Activated CD8-positive, alpha-beta T cell treated with anti-CD3 and anti-CD28 coated beads for 36 hours (primary cell): ENCODE measurements around the gene MCU. TPM values are rescaled to one million over a fixed set of nuclear protein-coding genes. Genes with fewer than 3 reads are reported as not detected.
A peak's percentile ranks its signal among the peaks of the same experiment; 100 is the strongest.

ENCODE experiments used
- ATAC-seq: fragments of 200-7000 bp; cut with Tn5 transposase; one replicate; pipeline ENCODE4 v1.10.0; 2021; ENCODE audit warnings: mild to moderate bottlenecking, moderate library complexity
- CTCF ChIA-PET: fragments of 350-600 bp; sonication (Branson Sonifier 250); formaldehyde crosslinking; loops from one replicate; lab custom pipeline; 2021; ENCODE audit warnings: antibody characterized with exemption; lab: Charles Lee
- POLR2A ChIA-PET: fragments of 350-600 bp; sonication (Branson Sonifier 250); formaldehyde crosslinking; loops from one replicate; lab custom pipeline; 2021; ENCODE audit warnings: antibody characterized with exemption; lab: Charles Lee
- DNase-seq: peaks from one replicate; pipeline ENCODE4 v3.0.0-alpha.2; 2020
- H3K27ac Mint-ChIP-seq: one replicate; pipeline ENCODE4 v1.8.0; 2021; ENCODE audit warnings: mild to moderate bottlenecking, mixed read lengths
- H3K27me3 Mint-ChIP-seq: one replicate; pipeline ENCODE4 v1.8.0; 2021; ENCODE audit warnings: mixed read lengths
- H3K36me3 Mint-ChIP-seq: one replicate; pipeline ENCODE4 v1.8.0; 2021; ENCODE audit warnings: low read depth, mixed read lengths
- H3K4me1 Mint-ChIP-seq: one replicate; pipeline ENCODE4 v1.8.0; 2021; ENCODE audit warnings: low read depth, mixed read lengths
- H3K4me3 Mint-ChIP-seq: one replicate; pipeline ENCODE4 v1.8.0; 2021; ENCODE audit warnings: mild to moderate bottlenecking, moderate library complexity, mixed read lengths
- H3K9me3 Mint-ChIP-seq: one replicate; pipeline ENCODE4 v1.8.0; 2021; ENCODE audit warnings: mixed read lengths
- intact Hi-C: fragments of 100-400 bp; cut with micrococcal nuclease; formaldehyde crosslinking; loops from one replicate; pipeline ENCODE4 v1.10.0; 2022
- total RNA-seq, 2 experiments: library from RNA; stranded (reverse); gene quantifications; one replicate each; pipeline ENCODE4 v1.2.3, GENCODE V29; 2021
- TF ChIP-seq, protein P1 (sequence below): fragments of 200-600 bp; IDR thresholded peaks from one replicate; pipeline ENCODE4 v1.8.0; 2022; ENCODE audit warnings: antibody characterized with exemption, mild to moderate bottlenecking

MCU gene
- total RNA-seq, 2 experiments from 2014 or later: 17.1 to 18.3 TPM

DNA sequence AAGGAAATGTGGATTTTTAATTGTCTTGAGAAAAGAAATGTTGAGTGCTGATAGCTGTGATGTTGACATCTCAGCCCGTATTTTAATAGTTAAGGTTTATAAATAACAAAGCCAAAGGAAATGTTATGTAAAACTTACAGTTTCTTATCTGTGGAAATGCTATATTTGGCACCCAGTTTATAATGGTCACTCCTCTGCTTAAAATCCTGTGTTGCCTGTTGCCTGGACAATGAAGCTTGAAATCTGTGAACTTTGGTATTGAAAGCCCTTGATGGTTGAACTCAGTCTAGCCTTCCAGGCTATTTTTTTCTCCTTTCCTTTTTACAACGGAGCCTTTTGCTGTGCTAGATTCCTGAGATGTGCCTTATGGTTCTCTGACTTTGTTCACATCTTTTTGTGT, 46.5 kb downstream of the MCU start:
- Mint-ChIP-seq H3K27me3 (no peaks in the 10 kb centered on the region), H3K4me3 (no peak overlapping the region), H3K4me1 (peaks cover 11% of the 10 kb centered on the region), H3K27ac (no peak overlapping the region), H3K36me3 (no peaks in the 10 kb centered on the region), H3K9me3 (no peaks in the 10 kb centered on the region)
- intact Hi-C loops: no loop called here
- DNase-seq: no peak
- no peak for ATAC-seq
- CTCF ChIA-PET: interaction anchor here (0.8 kb wide), 1 partner anchor 172 kb away, joined by 3 read pairs; no protein-coding TSS in a partner anchor
- TF ChIP-seq, protein P1, sequence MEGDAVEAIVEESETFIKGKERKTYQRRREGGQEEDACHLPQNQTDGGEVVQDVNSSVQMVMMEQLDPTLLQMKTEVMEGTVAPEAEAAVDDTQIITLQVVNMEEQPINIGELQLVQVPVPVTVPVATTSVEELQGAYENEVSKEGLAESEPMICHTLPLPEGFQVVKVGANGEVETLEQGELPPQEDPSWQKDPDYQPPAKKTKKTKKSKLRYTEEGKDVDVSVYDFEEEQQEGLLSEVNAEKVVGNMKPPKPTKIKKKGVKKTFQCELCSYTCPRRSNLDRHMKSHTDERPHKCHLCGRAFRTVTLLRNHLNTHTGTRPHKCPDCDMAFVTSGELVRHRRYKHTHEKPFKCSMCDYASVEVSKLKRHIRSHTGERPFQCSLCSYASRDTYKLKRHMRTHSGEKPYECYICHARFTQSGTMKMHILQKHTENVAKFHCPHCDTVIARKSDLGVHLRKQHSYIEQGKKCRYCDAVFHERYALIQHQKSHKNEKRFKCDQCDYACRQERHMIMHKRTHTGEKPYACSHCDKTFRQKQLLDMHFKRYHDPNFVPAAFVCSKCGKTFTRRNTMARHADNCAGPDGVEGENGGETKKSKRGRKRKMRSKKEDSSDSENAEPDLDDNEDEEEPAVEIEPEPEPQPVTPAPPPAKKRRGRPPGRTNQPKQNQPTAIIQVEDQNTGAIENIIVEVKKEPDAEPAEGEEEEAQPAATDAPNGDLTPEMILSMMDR: no peak
- POLR2A ChIA-PET: no interaction called here

DNA sequence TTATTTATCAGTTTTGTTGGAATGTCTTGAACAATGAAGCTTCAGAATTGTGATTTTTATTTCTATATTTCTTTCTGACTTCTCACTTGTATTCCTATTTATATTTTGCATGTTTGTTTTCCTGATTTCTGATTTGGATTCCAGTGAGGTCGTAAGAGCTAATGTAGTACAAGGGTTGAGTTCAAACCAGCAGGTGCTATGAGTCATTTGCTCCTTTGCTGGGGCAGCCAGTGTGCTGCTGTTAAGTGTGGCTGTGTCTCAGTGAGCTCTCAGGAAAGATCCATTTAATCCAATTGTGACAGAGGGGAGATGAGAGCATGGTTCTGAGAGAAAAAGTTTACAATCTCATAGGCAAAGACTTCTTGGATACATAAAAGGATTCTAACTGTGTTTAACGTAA, 48.6 kb downstream of the MCU start:
- DNase-seq: peak; percentile 15
- CTCF ChIA-PET: no interaction called here
- H3K27me3 Mint-ChIP-seq: no peaks in the 10 kb centered on the region
- peaks cover 11% of the 10 kb centered on the region for H3K4me1 Mint-ChIP-seq
- no peak overlapping the region for H3K4me3 Mint-ChIP-seq
- peak; percentile 45 for ATAC-seq
- POLR2A ChIA-PET: interaction anchor here (0.6 kb wide), 1 partner anchor 39 kb away, joined by 4 read pairs; no protein-coding TSS in a partner anchor
- TF ChIP-seq, protein P1: no peak
- H3K27ac Mint-ChIP-seq: no peak overlapping the region
- no peaks in the 10 kb centered on the region for H3K9me3 Mint-ChIP-seq
- no peaks in the 10 kb centered on the region for H3K36me3 Mint-ChIP-seq
- intact Hi-C loops: no loop called here

DNA sequence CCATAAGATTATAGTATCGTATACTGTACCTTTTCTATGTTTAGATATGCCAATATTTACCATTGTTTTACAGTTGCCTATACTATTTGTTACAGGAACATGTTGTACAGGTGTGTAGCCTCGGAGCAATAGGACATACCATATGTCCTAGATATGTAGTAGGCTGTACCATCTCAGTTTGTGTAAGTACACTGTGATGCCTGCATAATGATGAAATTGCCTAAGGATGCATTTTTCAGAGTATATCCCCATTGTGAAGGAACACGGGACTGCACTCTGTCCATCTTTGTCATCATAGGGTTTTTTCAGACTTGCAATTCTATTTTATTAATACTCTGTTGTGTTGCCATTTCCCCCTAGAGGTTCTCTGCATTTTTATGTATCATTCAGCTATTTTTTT, 50.1 kb downstream of the MCU start:
- intact Hi-C loops: no loop called here
- DNase-seq (no peak), ATAC-seq (no peak)
- POLR2A ChIA-PET: no interaction called here
- H3K9me3 Mint-ChIP-seq: no peaks in the 10 kb centered on the region
- no peaks in the 10 kb centered on the region for H3K36me3 Mint-ChIP-seq
- H3K27ac Mint-ChIP-seq: no peak overlapping the region
- H3K4me3 Mint-ChIP-seq: no peak overlapping the region
- no peaks in the 10 kb centered on the region for H3K27me3 Mint-ChIP-seq
- TF ChIP-seq, protein P1: no peak
- H3K4me1 Mint-ChIP-seq: peaks cover 4% of the 10 kb centered on the region
- CTCF ChIA-PET: no interaction called here

DNA sequence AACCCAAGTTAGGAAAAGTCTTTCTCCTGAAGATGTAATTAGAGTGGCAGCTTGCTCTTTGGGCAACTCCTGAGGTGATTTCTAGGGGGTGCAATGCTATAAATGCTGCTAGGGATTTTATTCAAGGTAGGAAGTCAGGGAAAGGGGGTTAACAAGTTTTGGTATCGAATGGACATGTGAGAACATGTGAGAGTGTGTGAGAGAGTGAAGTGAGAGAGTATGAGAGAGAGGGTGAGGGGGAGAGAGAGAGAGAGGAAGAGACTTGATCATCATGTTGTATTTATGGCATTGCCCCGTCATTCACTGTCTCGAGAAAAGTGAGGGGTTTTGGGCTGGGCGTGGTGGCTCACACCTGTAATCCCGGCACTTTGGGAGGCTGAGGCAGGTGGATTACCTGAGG, 50.9 kb downstream of the MCU start:
- no peak overlapping the region for H3K4me3 Mint-ChIP-seq
- H3K27me3 Mint-ChIP-seq: no peaks in the 10 kb centered on the region
- POLR2A ChIA-PET: no interaction called here
- H3K27ac Mint-ChIP-seq: no peak overlapping the region
- TF ChIP-seq, protein P1: no peak
- ATAC-seq: no peak
- peaks cover 4% of the 10 kb centered on the region for H3K4me1 Mint-ChIP-seq
- intact Hi-C loops: no loop called here
- no peak for DNase-seq
- H3K36me3 Mint-ChIP-seq: no peaks in the 10 kb centered on the region
- CTCF ChIA-PET: no interaction called here
- no peaks in the 10 kb centered on the region for H3K9me3 Mint-ChIP-seq

DNA sequence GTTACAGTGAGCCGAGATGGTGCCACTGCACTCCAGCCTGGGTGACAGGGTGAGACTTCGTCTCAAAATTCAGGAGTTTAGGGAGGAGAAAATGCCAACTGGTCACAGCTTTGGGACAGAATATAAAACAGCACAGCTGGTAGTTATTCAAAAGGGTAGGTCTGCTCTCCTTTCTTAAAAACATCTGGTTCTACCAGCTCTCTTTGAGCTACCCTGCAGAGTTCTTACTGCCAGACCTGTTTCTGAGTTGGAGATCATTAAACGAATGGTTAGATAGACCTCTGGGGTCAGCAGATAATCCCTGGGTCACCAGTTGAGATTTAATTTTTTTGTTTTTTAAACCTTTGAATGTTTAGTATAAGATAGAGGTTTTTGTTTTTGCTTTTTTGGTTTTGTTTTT, 52.6 kb downstream of the MCU start:
- POLR2A ChIA-PET: no interaction called here
- TF ChIP-seq, protein P1: no peak
- peaks cover 4% of the 10 kb centered on the region for H3K4me1 Mint-ChIP-seq
- CTCF ChIA-PET: interaction anchor here (0.9 to 1.0 kb wide), 2 partner anchors 39 to 65 kb away, joined by 3 read pairs; no protein-coding TSS in a partner anchor
- no peaks in the 10 kb centered on the region for H3K27me3 Mint-ChIP-seq
- no peak overlapping the region for H3K27ac Mint-ChIP-seq
- H3K9me3 Mint-ChIP-seq: no peaks in the 10 kb centered on the region
- intact Hi-C loops: no loop called here
- DNase-seq: no peak
- no peaks in the 10 kb centered on the region for H3K36me3 Mint-ChIP-seq
- no peak overlapping the region for H3K4me3 Mint-ChIP-seq
- no peak for ATAC-seq
